Measurements from ENCODE around the gene PRKD2. TPM values are rescaled to one million over a fixed set of nuclear protein-coding genes. Genes with fewer than 3 reads are reported as not detected.

The PRKD2 gene
- total and polyA plus RNA-seq, 2 experiments from 2014 or later: 24.7 to 25.5 TPM

DNA sequence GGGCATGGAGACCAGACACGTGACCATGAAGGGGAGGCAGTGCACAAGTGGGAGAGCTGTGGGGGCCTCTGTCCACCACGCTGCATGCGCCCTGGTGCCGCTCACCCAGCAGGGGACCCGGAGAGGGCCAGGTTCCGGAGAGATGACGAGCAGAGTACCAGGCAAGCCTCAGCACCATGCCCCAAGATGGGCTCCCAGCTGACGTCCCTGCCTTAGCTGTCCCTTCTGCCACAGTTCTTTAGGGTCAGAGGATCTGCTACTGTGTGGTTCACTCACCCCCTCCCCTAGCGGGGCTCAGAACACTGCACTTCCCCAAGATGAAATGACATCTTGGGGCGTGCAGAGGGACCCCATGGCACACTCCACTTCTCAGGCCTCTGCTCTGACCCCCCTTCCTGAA lies 9.6 kb upstream of the PRKD2 start:
- Histone ChIP-seq H3K4me1 (ENCODE audit: low read depth) (no peaks in the 10 kb centered on the region), H3K27me3 (no peaks in the 10 kb centered on the region), H3K9me3 (ENCODE audit: low read depth) (no peaks in the 10 kb centered on the region), H3K36me3 (peaks cover 49% of the 10 kb centered on the region), H3K27ac (no peak overlapping the region), H3K4me3 (no peak overlapping the region)
- DNase-seq (ENCODE audit: low read depth in 1 of 2, low spot score in 1 of 2): no peak
- TF ChIP-seq CTCF (IDR thresholded peaks at IDR 0.05; ENCODE audit: low read depth, low read length): no peak

DNA sequence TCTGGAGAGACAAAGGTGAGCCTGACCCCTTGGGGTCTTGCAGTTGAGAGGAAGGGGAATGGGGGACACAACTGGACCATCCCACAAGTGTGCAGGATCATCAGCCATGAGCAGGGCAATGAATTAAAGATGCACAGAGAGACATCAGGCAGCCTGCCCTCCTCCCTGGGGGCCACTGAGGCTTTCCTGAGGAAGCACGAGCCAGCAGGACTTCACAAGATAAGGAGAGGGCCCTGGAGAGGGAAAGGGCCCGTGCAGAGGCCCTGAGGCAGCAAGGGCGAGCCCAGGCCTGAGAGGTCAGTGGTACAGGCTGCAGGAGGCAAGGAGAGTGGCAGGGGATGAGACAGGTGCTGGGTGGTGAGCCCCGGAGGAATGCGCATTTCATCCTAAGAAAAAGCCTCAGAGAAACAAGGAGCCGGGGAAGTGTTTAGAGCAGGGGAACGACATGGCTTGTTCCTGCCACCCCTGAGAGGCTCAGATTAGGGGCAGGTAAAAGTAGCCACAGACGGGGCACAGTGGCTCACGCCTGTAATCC lies 9.0 kb upstream of the PRKD2 start:
- DNase-seq (ENCODE audit: low read depth in 1 of 2, low spot score in 1 of 2): no peak
- Histone ChIP-seq H3K4me3 (no peak overlapping the region), H3K9me3 (ENCODE audit: low read depth) (no peaks in the 10 kb centered on the region), H3K4me1 (ENCODE audit: low read depth) (no peaks in the 10 kb centered on the region), H3K36me3 (peaks cover 53% of the 10 kb centered on the region), H3K27me3 (no peaks in the 10 kb centered on the region), H3K27ac (no peak overlapping the region)
- no peak for TF ChIP-seq CTCF (IDR thresholded peaks at IDR 0.05; ENCODE audit: low read depth, low read length)

DNA sequence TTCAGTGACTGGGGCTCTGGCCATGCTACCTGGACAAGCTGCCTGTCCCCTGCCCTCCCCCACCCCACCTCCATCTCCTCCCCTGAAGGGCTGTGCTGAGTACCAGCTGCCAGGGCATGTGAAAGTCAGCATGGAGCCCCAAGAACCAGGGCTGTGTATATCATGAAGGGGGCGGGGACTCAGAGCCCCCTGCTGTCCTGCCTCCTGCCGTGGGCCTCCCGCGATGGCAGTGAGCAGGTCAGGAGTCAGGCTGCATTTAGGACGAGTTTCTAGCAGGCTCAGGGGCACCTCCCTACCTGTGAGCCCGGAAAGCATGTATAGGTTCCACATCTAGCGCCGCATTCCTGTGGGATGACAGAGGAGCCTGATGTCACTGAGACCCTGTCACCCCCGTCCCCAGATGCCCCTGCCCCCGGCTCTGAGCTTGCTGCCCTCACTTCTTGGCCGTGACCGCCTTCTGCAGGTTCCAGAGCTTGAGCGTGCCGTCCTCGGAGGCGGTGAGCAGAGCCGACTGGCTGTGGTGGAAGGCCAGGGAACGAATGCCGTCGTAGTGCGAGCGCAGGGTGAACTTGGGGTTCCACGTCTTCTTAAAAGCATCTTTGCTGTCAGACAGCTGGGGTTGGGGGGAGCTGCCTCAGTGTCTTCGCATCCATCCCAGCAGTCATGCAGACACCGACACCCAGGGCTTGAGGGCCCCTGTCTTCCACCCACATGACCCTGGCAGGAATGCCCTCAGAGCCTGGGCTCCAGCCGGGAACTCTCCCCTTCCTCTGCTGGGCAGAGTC lies 8.3 kb upstream of the PRKD2 start:
- Histone ChIP-seq H3K27me3 (no peaks in the 10 kb centered on the region), H3K9me3 (ENCODE audit: low read depth) (no peaks in the 10 kb centered on the region), H3K4me3 (no peak overlapping the region), H3K4me1 (ENCODE audit: low read depth) (no peaks in the 10 kb centered on the region), H3K27ac (no peak overlapping the region), H3K36me3 (peaks cover 53% of the 10 kb centered on the region)
- TF ChIP-seq CTCF (IDR thresholded peaks at IDR 0.05; ENCODE audit: low read depth, low read length): no peak
- no peak for DNase-seq (ENCODE audit: low read depth in 1 of 2, low spot score in 1 of 2)

- no peaks in the 10 kb centered on the region for H3K4me1 ChIP-seq (ENCODE audit: low read depth)
- H3K9me3 ChIP-seq (ENCODE audit: low read depth): no peaks in the 10 kb centered on the region
- TF ChIP-seq CTCF (IDR thresholded peaks at IDR 0.05; ENCODE audit: low read depth, low read length): no peak
- no peak overlapping the region for H3K27ac ChIP-seq
- H3K4me3 ChIP-seq: no peak overlapping the region
- no peak for DNase-seq (ENCODE audit: low read depth in 1 of 2, low spot score in 1 of 2)
- H3K36me3 ChIP-seq: peaks cover 54% of the 10 kb centered on the region
- H3K27me3 ChIP-seq: no peaks in the 10 kb centered on the region
Measured at GRCh38 chr19:46724468-46724867, 7.6 kb upstream of the PRKD2 start.

GRCh38 chr19:46723471-46723870 lies 6.6 kb upstream of the PRKD2 start:
- no peak for DNase-seq (ENCODE audit: low read depth in 1 of 2, low spot score in 1 of 2)

More at GRCh38 chr19:46723471-46723870, 6.6 kb upstream of the PRKD2 start:
- H3K4me3 ChIP-seq: no peak overlapping the region
- no peak overlapping the region for H3K27ac ChIP-seq
- TF ChIP-seq CTCF (IDR thresholded peaks at IDR 0.05; ENCODE audit: low read depth, low read length): no peak
- H3K27me3 ChIP-seq: no peaks in the 10 kb centered on the region
- H3K4me1 ChIP-seq (ENCODE audit: low read depth): no peaks in the 10 kb centered on the region
- H3K9me3 ChIP-seq (ENCODE audit: low read depth): no peaks in the 10 kb centered on the region
- peaks cover 52% of the 10 kb centered on the region for H3K36me3 ChIP-seq
